Neural cell (in vitro differentiated cells): ENCODE data around the gene RAP2A. TPM values are rescaled to one million over a fixed set of nuclear protein-coding genes. Genes with fewer than 3 reads are reported as not detected.

Source experiments
- H2AFZ ChIP-seq: fragments of 200-600, 300-800 bp; sonication (generic), shearing (Covaris generic); 2 replicates; pipeline ENCODE4 v1.6.0; 2014; ENCODE audit warnings: low read depth, mild to moderate bottlenecking, antibody characterized with exemption, low read length, moderate library complexity
- H3F3A ChIP-seq: fragments of 200-600 bp; shearing (Covaris generic); 2 replicates; pipeline ENCODE4 v1.6.1; 2016; ENCODE audit warnings: mild to moderate bottlenecking, moderate library complexity, mixed read lengths, antibody characterized with exemption, low read length; ENCODE audit not compliant: insufficient read depth, poor library complexity, severe bottlenecking
- H3K27ac ChIP-seq: fragments of 200-600, 300-800 bp; sonication (generic), shearing (Covaris generic); 2 replicates; pipeline ENCODE4 v1.5.1; 2014; ENCODE audit warnings: mild to moderate bottlenecking, low read length, moderate library complexity
- H3K27me3 ChIP-seq: fragments of 300-800, 200-600 bp; sonication (generic), shearing (Covaris generic); 2 replicates; pipeline ENCODE4 v1.6.0; 2014; ENCODE audit warnings: mild to moderate bottlenecking, low read depth, low read length, moderate library complexity; ENCODE audit not compliant: insufficient read depth
- H3K36me3 ChIP-seq: fragments of 300-800, 200-600 bp; sonication (generic), shearing (Covaris generic); 2 replicates; pipeline ENCODE4 v1.5.1; 2014; ENCODE audit warnings: mild to moderate bottlenecking, antibody characterized with exemption, low read length, moderate library complexity; ENCODE audit not compliant: insufficient read depth
- H3K4me2 ChIP-seq: fragments of 300-800, 200-600 bp; sonication (generic), shearing (Covaris generic); 2 replicates; pipeline ENCODE4 v1.6.0; 2014; ENCODE audit warnings: mild to moderate bottlenecking, low read length
- H3K4me3 ChIP-seq: fragments of 300-800, 200-600 bp; sonication (generic), shearing (Covaris generic); 2 replicates; pipeline ENCODE4 v1.5.1; 2014; ENCODE audit warnings: mild to moderate bottlenecking, low read length, moderate library complexity
- H3K79me2 ChIP-seq: fragments of 200-600 bp; shearing (Covaris generic); replicated peaks from 2 replicates; pipeline ENCODE4 v1.6.0; 2014; ENCODE audit warnings: mild to moderate bottlenecking, low read length, moderate library complexity; ENCODE audit not compliant: insufficient read depth
- H3K9ac ChIP-seq: fragments of 300-800, 200-600 bp; sonication (generic), shearing (Covaris generic); 2 replicates; pipeline ENCODE4 v1.6.1; 2016; ENCODE audit warnings: mild to moderate bottlenecking, low read length, mixed read lengths
- H3K9me2 ChIP-seq: fragments of 200-600 bp; shearing (Covaris generic); 2 replicates; pipeline ENCODE4 v1.6.1; 2016; ENCODE audit warnings: mild to moderate bottlenecking, low read length, mixed read lengths; ENCODE audit not compliant: insufficient read depth
- H3K9me3 ChIP-seq: fragments of 200-600, 300-800 bp; sonication (generic), shearing (Covaris generic); 2 replicates; pipeline ENCODE4 v1.6.1; 2016; ENCODE audit warnings: mild to moderate bottlenecking, mixed run types, low read length, moderate library complexity, mixed read lengths
- H4K20me1 ChIP-seq: fragments of 200-600 bp; shearing (Covaris generic); 2 replicates; pipeline ENCODE4 v1.6.1; 2016; ENCODE audit warnings: mild to moderate bottlenecking, mixed run types; ENCODE audit not compliant: insufficient read depth
- EP300 ChIP-seq: fragments of 450-650 bp; conservative IDR thresholded peaks from 2 replicates; pipeline ENCODE4 v1.6.1; 2014; ENCODE audit warnings: antibody characterized with exemption, mild to moderate bottlenecking, moderate library complexity; ENCODE audit not compliant: poor library complexity, severe bottlenecking
- EZH2 ChIP-seq: fragments of 200-600, 300-800 bp; shearing (Covaris generic), sonication (generic); IDR thresholded peaks from 2 replicates; pipeline ENCODE4 v1.6.1; 2014; ENCODE audit warnings: antibody characterized with exemption, low read length, borderline replicate concordance, mild to moderate bottlenecking; ENCODE audit not compliant: insufficient read depth, poor library complexity, severe bottlenecking
- MXI1 ChIP-seq: fragments of 450-650 bp; conservative IDR thresholded peaks from 2 replicates; pipeline ENCODE4 v1.6.1; 2014; ENCODE audit warnings: antibody characterized with exemption, mild to moderate bottlenecking; ENCODE audit not compliant: poor library complexity, severe bottlenecking
- POLR2AphosphoS5 ChIP-seq: IDR thresholded peaks from 2 replicates; pipeline ENCODE4 v1.6.1; 2012
- RAD21 ChIP-seq: fragments of 450-650 bp; conservative IDR thresholded peaks from 2 replicates; pipeline ENCODE4 v1.6.1; 2014; ENCODE audit warnings: antibody characterized with exemption, mild to moderate bottlenecking, moderate library complexity
- SMC3 ChIP-seq: fragments of 450-650 bp; conservative IDR thresholded peaks from 2 replicates; pipeline ENCODE4 v1.6.1; 2014; ENCODE audit warnings: antibody characterized with exemption, mild to moderate bottlenecking, moderate library complexity; ENCODE audit not compliant: poor library complexity
- TAF1 ChIP-seq: IDR thresholded peaks from 2 replicates; pipeline ENCODE4 v1.6.1; 2012; ENCODE audit warnings: low read depth
- polyA plus RNA-seq: library from polyadenylated mRNA; depleted of rRNA; stranded (reverse); fragments of >200 nt; gene quantifications from 2 replicates; pipeline ENCODE4 v1.2.3, GENCODE V29; 2014
- TF ChIP-seq, protein P1 (sequence below): IDR thresholded peaks from 2 replicates; pipeline ENCODE4 v1.6.1; 2012; ENCODE audit warnings: borderline replicate concordance
- TF ChIP-seq, protein P2 (sequence below): fragments of 450-650 bp; IDR thresholded peaks from 2 replicates; pipeline ENCODE4 v1.5.1; 2014; ENCODE audit warnings: antibody characterized with exemption, mild to moderate bottlenecking, moderate library complexity; ENCODE audit not compliant: poor library complexity, severe bottlenecking

RAP2A gene
- polyA plus RNA-seq, 1 donor from 2014 or later, result 55.3 TPM

DNA sequence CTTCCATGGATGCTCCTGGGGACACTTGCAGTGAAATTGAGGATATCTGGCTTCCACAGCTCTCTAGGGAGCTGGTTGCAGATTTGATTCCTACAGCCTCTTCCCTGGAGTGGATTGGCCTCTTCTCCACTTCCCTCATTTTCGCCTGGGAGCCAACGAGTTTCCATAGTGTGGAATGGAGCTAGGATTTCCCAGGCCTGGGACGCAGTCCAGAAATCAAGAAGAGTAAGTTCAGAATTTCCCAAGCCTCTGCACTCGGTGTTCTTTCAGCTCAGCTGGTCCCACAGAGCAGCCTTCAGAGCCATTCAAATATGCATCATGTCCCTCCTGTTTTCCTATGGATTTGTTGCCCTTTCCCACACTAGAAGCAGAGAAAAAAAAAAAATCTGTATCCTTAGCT lies 68.2 kb downstream of the RAP2A start:
- H3K9me2 ChIP-seq, result no peaks in the 10 kb centered on the region
- no peak for TF ChIP-seq MXI1
- no peak for TF ChIP-seq EZH2
- no peak for TF ChIP-seq RAD21
- TF ChIP-seq, protein P1, sequence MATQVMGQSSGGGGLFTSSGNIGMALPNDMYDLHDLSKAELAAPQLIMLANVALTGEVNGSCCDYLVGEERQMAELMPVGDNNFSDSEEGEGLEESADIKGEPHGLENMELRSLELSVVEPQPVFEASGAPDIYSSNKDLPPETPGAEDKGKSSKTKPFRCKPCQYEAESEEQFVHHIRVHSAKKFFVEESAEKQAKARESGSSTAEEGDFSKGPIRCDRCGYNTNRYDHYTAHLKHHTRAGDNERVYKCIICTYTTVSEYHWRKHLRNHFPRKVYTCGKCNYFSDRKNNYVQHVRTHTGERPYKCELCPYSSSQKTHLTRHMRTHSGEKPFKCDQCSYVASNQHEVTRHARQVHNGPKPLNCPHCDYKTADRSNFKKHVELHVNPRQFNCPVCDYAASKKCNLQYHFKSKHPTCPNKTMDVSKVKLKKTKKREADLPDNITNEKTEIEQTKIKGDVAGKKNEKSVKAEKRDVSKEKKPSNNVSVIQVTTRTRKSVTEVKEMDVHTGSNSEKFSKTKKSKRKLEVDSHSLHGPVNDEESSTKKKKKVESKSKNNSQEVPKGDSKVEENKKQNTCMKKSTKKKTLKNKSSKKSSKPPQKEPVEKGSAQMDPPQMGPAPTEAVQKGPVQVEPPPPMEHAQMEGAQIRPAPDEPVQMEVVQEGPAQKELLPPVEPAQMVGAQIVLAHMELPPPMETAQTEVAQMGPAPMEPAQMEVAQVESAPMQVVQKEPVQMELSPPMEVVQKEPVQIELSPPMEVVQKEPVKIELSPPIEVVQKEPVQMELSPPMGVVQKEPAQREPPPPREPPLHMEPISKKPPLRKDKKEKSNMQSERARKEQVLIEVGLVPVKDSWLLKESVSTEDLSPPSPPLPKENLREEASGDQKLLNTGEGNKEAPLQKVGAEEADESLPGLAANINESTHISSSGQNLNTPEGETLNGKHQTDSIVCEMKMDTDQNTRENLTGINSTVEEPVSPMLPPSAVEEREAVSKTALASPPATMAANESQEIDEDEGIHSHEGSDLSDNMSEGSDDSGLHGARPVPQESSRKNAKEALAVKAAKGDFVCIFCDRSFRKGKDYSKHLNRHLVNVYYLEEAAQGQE, result no peak
- TF ChIP-seq, protein P2, sequence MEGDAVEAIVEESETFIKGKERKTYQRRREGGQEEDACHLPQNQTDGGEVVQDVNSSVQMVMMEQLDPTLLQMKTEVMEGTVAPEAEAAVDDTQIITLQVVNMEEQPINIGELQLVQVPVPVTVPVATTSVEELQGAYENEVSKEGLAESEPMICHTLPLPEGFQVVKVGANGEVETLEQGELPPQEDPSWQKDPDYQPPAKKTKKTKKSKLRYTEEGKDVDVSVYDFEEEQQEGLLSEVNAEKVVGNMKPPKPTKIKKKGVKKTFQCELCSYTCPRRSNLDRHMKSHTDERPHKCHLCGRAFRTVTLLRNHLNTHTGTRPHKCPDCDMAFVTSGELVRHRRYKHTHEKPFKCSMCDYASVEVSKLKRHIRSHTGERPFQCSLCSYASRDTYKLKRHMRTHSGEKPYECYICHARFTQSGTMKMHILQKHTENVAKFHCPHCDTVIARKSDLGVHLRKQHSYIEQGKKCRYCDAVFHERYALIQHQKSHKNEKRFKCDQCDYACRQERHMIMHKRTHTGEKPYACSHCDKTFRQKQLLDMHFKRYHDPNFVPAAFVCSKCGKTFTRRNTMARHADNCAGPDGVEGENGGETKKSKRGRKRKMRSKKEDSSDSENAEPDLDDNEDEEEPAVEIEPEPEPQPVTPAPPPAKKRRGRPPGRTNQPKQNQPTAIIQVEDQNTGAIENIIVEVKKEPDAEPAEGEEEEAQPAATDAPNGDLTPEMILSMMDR, result no peak
- no peak for TF ChIP-seq EP300
- TF ChIP-seq SMC3, result no peak
- TF ChIP-seq POLR2AphosphoS5, result no peak
- TF ChIP-seq TAF1, result no peak

DNA sequence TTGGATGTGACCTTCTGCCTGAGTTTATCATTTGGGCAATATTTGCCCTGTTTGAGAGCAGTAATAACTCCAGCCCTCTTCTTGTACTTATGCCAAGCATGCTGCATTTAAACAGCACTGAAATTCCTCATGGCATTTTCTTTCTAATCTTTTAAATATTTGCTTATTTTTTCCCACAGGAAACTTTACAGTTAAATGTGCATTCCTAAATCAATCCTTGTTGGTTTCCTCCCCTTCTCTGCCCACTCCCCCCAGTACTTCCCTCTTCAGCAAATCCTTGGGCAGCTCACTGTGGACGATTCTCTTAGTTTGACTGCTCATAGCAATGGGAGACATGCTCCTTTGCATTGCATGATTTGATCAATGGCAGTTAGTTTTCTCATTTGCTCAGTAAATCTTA lies 68.7 kb downstream of the RAP2A start:
- H4K20me1 ChIP-seq, result no peaks in the 10 kb centered on the region
- H3K9me2 ChIP-seq, result no peaks in the 10 kb centered on the region
- no peak overlapping the region for H3K9ac ChIP-seq
- TF ChIP-seq TAF1 (no peak), POLR2AphosphoS5 (no peak), RAD21 (no peak), MXI1 (no peak), EP300 (no peak)
- TF ChIP-seq, protein P1, result no peak
- no peaks in the 10 kb centered on the region for H3K27me3 ChIP-seq
- H2AFZ ChIP-seq, result no peak overlapping the region
- H3K79me2 ChIP-seq, result no peaks in the 10 kb centered on the region
- no peaks in the 10 kb centered on the region for H3F3A ChIP-seq
- no peak overlapping the region for H3K27ac ChIP-seq
- no peak overlapping the region for H3K4me3 ChIP-seq
- no peaks in the 10 kb centered on the region for H3K9me3 ChIP-seq
- no peak overlapping the region for H3K4me2 ChIP-seq
- H3K36me3 ChIP-seq, result no peaks in the 10 kb centered on the region

More for the DNA sequence above, 68.2 kb downstream of the RAP2A start:
- Histone ChIP-seq H3K36me3 (no peaks in the 10 kb centered on the region), H4K20me1 (no peaks in the 10 kb centered on the region), H3K27ac (no peak overlapping the region), H3K9me3 (no peaks in the 10 kb centered on the region), H3K4me3 (no peak overlapping the region), H3K79me2 (no peaks in the 10 kb centered on the region), H2AFZ (no peak overlapping the region), H3F3A (no peaks in the 10 kb centered on the region), H3K9ac (no peak overlapping the region), H3K4me2 (no peak overlapping the region), H3K27me3 (no peaks in the 10 kb centered on the region)
